Gastrocnemius medialis (tissue), 4 donors: Measurements from ENCODE around the gene ANTXR1.
A peak's percentile ranks its signal among the peaks of the same experiment; 100 is the strongest.

Experiments used
- POLR2A ChIP-seq, 2 donors: fragments of 450-650 bp; IDR thresholded peaks; one replicate each; pipeline ENCODE4 v1.6.1; 2017; ENCODE audit warnings: antibody characterized with exemption in 2 of 2, mild to moderate bottlenecking in 2 of 2, moderate library complexity in 2 of 2
- TF ChIP-seq, protein P1 (sequence below), 5 experiments: fragments of 450-650 bp in 3 of 5; fragments of 200-600 bp in 2 of 5; sonication (generic) in 2 of 5; IDR thresholded peaks in 4 of 5; conservative IDR thresholded peaks in 1 of 5; 1 replicate in 4 of 5; 2 replicates in 1 of 5; pipeline ENCODE4 v1.5.1; 2016 to 2019; ENCODE audit warnings: antibody characterized with exemption in 5 of 5, mild to moderate bottlenecking in 3 of 5, moderate library complexity in 3 of 5

DNA sequence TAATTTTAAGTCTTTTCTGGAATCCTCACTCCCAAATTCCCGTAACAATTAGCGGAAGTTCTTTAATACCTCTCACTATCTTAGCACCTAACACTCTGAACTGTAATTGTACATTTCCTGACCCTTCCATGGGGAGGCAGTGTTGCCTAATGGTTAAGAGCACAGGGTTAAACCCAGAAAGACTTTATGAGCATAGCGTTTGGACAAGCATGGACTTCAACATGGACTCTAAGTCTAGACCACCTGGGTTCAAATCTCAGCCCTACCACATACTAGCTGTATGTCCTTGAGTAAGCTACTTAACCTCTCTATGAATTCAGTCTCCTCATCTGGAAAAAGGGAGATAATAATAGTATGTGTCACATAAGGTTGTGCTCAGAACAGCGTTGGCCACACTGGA is 13.0 kb downstream of the ANTXR1 start:
- TF ChIP-seq, protein P1, sequence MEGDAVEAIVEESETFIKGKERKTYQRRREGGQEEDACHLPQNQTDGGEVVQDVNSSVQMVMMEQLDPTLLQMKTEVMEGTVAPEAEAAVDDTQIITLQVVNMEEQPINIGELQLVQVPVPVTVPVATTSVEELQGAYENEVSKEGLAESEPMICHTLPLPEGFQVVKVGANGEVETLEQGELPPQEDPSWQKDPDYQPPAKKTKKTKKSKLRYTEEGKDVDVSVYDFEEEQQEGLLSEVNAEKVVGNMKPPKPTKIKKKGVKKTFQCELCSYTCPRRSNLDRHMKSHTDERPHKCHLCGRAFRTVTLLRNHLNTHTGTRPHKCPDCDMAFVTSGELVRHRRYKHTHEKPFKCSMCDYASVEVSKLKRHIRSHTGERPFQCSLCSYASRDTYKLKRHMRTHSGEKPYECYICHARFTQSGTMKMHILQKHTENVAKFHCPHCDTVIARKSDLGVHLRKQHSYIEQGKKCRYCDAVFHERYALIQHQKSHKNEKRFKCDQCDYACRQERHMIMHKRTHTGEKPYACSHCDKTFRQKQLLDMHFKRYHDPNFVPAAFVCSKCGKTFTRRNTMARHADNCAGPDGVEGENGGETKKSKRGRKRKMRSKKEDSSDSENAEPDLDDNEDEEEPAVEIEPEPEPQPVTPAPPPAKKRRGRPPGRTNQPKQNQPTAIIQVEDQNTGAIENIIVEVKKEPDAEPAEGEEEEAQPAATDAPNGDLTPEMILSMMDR (IDR thresholded peaks at IDR 0.05 in 4 of 5, conservative IDR thresholded peaks at IDR 0.05 in 1 of 5) = peak in 4 of 5 experiments; percentile 37 to 50 (median 42)
- no peak for TF ChIP-seq POLR2A (IDR thresholded peaks at IDR 0.05)
